K562 (cell line): ENCODE data around the gene ARPC1A. TPM values are rescaled to one million over a fixed set of nuclear protein-coding genes. Genes with fewer than 3 reads are reported as not detected.

ENCODE experiments used
- CCAR2 ChIP-seq: fragments of 200-400 bp; formaldehyde crosslinking; IDR thresholded peaks from 2 replicates; pipeline ENCODE4 v1.6.1; 2017; ENCODE audit warnings: mild to moderate bottlenecking, low read depth, low read length
- DIDO1 ChIP-seq: fragments of 450-650 bp; IDR thresholded peaks from 2 replicates; pipeline ENCODE4 v1.6.1; 2016; ENCODE audit warnings: low read depth, missing biosample characterization, missing genetic modification characterization
- ELF1 ChIP-seq: fragments of 200-800 bp; sonication (Bioruptor generic); IDR thresholded peaks from 2 replicates; pipeline ENCODE4 v1.6.1; 2016; ENCODE audit warnings: missing genetic modification characterization, missing compliant biosample characterization
- ETS2 ChIP-seq: IDR thresholded peaks from 2 replicates; pipeline ENCODE4 v1.6.1; 2016; ENCODE audit warnings: borderline replicate concordance, missing genetic modification characterization, mild to moderate bottlenecking, moderate library complexity, missing compliant biosample characterization; ENCODE audit not compliant: poor library complexity, severe bottlenecking
- GABPA ChIP-seq: fragments of 200-800 bp; sonication (Bioruptor generic); conservative IDR thresholded peaks from 2 replicates; pipeline ENCODE4 v1.6.1; 2016; ENCODE audit warnings: low read depth, missing genetic modification characterization, missing compliant biosample characterization
- JUND ChIP-seq, 2 experiments: IDR thresholded peaks; 2 replicates in 1 of 2; 3 replicates in 1 of 2; pipeline ENCODE4 v1.6.1; 2011; ENCODE audit warnings: borderline replicate concordance in 2 of 2, low read depth in 2 of 2, low read length in 2 of 2, improper control_type of control experiment in 1 of 2, missing biosample characterization in 1 of 2, missing genetic modification characterization in 1 of 2, missing genetic modification reagents in 1 of 2
- KDM2B ChIP-seq: fragments of 250-450 bp; sonication (Bioruptor Pico); IDR thresholded peaks from 2 replicates; pipeline ENCODE4 v1.8.0; 2021; ENCODE audit warnings: mild to moderate bottlenecking, moderate library complexity
- NFYB ChIP-seq: IDR thresholded peaks from 2 replicates; pipeline ENCODE4 v1.6.1; 2011; ENCODE audit warnings: mild to moderate bottlenecking, moderate library complexity; ENCODE audit not compliant: insufficient read length; ENCODE audit errors: extremely low read depth
- RNF219 ChIP-seq: fragments of 250-450 bp; sonication (Bioruptor Pico); IDR thresholded peaks from 2 replicates; pipeline ENCODE4 v1.5.0; 2022; ENCODE audit warnings: mild to moderate bottlenecking
- SRF ChIP-seq, 2 experiments: fragments of 250-450, 450-650 bp in 1 of 2; sonication (Bioruptor Pico) in 1 of 2; sonication (generic) in 1 of 2; formaldehyde crosslinking; IDR thresholded peaks; 2 replicates each; pipeline versions ENCODE4 v1.5.0 to v1.5.1; 2020 to 2022; ENCODE audit warnings: mild to moderate bottlenecking in 1 of 2, missing genetic modification reagents in 1 of 2
- TAF15 ChIP-seq: fragments of 200-400 bp; formaldehyde crosslinking; IDR thresholded peaks from 2 replicates; pipeline ENCODE4 v1.6.1; 2017; ENCODE audit warnings: mild to moderate bottlenecking, low read depth, low read length, moderate library complexity
- TAF7 ChIP-seq: fragments of 450-650 bp; IDR thresholded peaks from 2 replicates; pipeline ENCODE4 v1.6.1; 2016; ENCODE audit warnings: missing genetic modification characterization, missing compliant biosample characterization
- TEAD2 ChIP-seq: fragments of 450-650 bp; IDR thresholded peaks from 2 replicates; pipeline ENCODE4 v1.6.1; 2016; ENCODE audit warnings: missing genetic modification characterization, control low read depth, missing compliant biosample characterization
- ZFP36 ChIP-seq: fragments of 150-350 bp; IDR thresholded peaks from 2 replicates; pipeline ENCODE4 v1.6.1; 2018; ENCODE audit warnings: low read length, low read depth; ENCODE audit not compliant: partially characterized antibody
- ZNF23 ChIP-seq: fragments of 250-450 bp; sonication (Bioruptor Pico); IDR thresholded peaks from 2 replicates; pipeline ENCODE4 v1.4.0; 2020; ENCODE audit warnings: mild to moderate bottlenecking
- ZNF445 ChIP-seq: fragments of 250-450 bp; sonication (Bioruptor Pico); IDR thresholded peaks from 2 replicates; pipeline ENCODE4 v1.4.0; 2020; ENCODE audit warnings: low read depth, mild to moderate bottlenecking, moderate library complexity
- ZNF586 ChIP-seq: fragments of 450-650 bp; formaldehyde crosslinking; conservative IDR thresholded peaks from 2 replicates; pipeline ENCODE4 v1.4.0; 2020; ENCODE audit warnings: mild to moderate bottlenecking, moderate library complexity
- ZNF695 ChIP-seq: fragments of 450-650 bp; formaldehyde crosslinking; IDR thresholded peaks from 2 replicates; pipeline ENCODE4 v1.4.0; 2020; ENCODE audit warnings: mild to moderate bottlenecking, moderate library complexity
- polyA plus RNA-seq, 8 experiments: library from polyadenylated mRNA; depleted of rRNA in 4 of 8; stranded (reverse) in 5 of 8; unstranded in 3 of 8; fragments of >200 nt; fragmentation: Nextera tagmentation in 2 of 8; fragmentation: Illumina TruSeq in 1 of 8; extraction: Ambion mirVana in 2 of 8; extraction: Trizol in 1 of 8; gene quantifications; 2 replicates each; pipeline versions ENCODE4 v1.2.1 to v1.2.3, GENCODE V29; 2011 to 2014; ENCODE audit warnings: inconsistent platforms in 1 of 8, missing spikeins in 1 of 8
- total RNA-seq, 7 experiments: library from RNA; depleted of rRNA in 6 of 7; stranded (reverse); fragments of >200 nt in 6 of 7; fragmentation: Illumina TruSeq in 2 of 7; extraction: Trizol in 2 of 7; gene quantifications; 2 replicates each; pipeline versions ENCODE4 v1.2.1 to v1.2.3, GENCODE V29; 2011 to 2021; ENCODE audit warnings: low replicate concordance in 1 of 7
- TF ChIP-seq, protein P1 (sequence below): fragments of 250-450 bp; sonication (Bioruptor Pico); IDR thresholded peaks from 2 replicates; pipeline ENCODE4 v1.8.0; 2022; ENCODE audit warnings: moderate library complexity, mild to moderate bottlenecking, inconsistent platforms
- TF ChIP-seq, protein P2 (sequence below): fragments of 250-450 bp; sonication (Bioruptor Pico); IDR thresholded peaks from 2 replicates; pipeline ENCODE4 v1.4.0; 2020
- TF ChIP-seq, protein P3 (sequence below): fragments of 250-450 bp; sonication (Bioruptor Pico); IDR thresholded peaks from 2 replicates; pipeline ENCODE4 v1.5.0; 2020; ENCODE audit warnings: mild to moderate bottlenecking, borderline replicate concordance

ARPC1A gene
- total and polyA plus RNA-seq, 9 of the 15 experiments (the other 6 are each of a cell fraction or from before 2014, with no cell fraction given): 39.5 to 151 (median 86.1) TPM

DNA sequence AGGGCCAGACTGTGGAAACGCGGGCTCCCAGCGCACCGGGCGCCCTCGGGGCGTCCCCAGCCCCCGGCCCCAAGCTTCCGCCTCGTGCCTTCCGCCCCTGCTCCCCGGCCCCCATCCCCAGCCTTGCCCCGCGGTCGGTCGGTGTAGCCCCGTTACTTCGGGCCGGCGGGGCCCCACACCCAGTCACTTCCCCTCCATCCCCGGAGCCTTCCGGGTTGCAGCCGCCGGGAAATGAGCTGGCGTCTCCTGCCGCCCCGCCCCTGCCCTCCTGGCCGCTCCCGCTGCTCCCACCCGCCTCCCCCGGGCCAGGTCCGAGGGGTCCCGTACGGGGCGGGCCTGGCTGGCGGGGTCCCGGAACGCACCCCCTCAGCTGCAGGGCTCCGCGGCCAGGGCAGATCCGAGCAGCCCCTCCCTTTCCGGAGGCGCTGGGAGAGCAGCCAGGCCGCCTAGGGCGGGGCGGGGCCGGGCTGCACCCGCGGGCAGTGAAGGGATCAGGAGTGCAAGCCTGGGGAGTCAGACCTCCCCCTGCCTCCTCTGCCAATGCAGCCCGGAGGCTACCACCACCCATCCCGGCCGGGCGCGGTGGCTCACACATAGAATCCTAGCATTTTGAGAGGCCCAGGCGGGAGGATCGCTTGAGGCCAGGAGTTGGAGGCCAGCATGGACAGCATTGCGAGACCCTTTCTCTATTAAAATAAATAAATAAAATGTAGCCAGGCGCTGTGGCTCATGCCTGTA, 49.5 kb downstream of the ARPC1A start (continued):
- TF ChIP-seq CCAR2 (no peak), ZNF23 (CRISPR knock-in tag) (no peak), ZFP36 (no peak), RNF219 (no peak), ZNF586 (CRISPR knock-in tag) (no peak), ZNF695 (CRISPR knock-in tag) (no peak), JUND (IDR thresholded peaks at IDR 0.05; ENCODE audit: borderline replicate concordance, low read depth, low read length) (0 out of 2 replicates have a peak, but pooled peaks have one; percentile 14), JUND (tag; IDR thresholded peaks at IDR 0.05; ENCODE audit: borderline replicate concordance, low read depth, low read length) (no peak; the same call in 2 of the 3 replicates), NFYB (no peak), KDM2B (no peak), SRF (CRISPR knock-in tag; IDR thresholded peaks at IDR 0.05) (no peak), GABPA (tag) (peak; percentile 72), TAF7 (tag) (no peak), ZNF445 (CRISPR knock-in tag) (no peak), TEAD2 (tag) (no peak), ELF1 (tag) (peak; percentile 77), ETS2 (tag) (no peak), DIDO1 (tag) (no peak), TAF15 (no peak)
- TF ChIP-seq, protein P1, sequence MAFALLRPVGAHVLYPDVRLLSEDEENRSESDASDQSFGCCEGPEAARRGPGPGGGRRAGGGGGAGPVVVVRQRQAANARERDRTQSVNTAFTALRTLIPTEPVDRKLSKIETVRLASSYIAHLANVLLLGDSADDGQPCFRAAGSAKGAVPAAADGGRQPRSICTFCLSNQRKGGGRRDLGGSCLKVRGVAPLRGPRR (CRISPR knock-in tag): no peak
- TF ChIP-seq, protein P2, sequence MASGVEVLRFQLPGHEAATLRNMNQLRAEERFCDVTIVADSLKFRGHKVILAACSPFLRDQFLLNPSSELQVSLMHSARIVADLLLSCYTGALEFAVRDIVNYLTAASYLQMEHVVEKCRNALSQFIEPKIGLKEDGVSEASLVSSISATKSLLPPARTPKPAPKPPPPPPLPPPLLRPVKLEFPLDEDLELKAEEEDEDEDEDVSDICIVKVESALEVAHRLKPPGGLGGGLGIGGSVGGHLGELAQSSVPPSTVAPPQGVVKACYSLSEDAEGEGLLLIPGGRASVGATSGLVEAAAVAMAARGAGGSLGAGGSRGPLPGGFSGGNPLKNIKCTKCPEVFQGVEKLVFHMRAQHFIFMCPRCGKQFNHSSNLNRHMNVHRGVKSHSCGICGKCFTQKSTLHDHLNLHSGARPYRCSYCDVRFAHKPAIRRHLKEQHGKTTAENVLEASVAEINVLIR (CRISPR knock-in tag): no peak
- TF ChIP-seq, protein P3, sequence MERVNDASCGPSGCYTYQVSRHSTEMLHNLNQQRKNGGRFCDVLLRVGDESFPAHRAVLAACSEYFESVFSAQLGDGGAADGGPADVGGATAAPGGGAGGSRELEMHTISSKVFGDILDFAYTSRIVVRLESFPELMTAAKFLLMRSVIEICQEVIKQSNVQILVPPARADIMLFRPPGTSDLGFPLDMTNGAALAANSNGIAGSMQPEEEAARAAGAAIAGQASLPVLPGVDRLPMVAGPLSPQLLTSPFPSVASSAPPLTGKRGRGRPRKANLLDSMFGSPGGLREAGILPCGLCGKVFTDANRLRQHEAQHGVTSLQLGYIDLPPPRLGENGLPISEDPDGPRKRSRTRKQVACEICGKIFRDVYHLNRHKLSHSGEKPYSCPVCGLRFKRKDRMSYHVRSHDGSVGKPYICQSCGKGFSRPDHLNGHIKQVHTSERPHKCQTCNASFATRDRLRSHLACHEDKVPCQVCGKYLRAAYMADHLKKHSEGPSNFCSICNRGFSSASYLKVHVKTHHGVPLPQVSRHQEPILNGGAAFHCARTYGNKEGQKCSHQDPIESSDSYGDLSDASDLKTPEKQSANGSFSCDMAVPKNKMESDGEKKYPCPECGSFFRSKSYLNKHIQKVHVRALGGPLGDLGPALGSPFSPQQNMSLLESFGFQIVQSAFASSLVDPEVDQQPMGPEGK: no peak
